HG02870 (cell line): Measurements from ENCODE around the gene ARL11.
"Not testable (repeated sequence)": the region's sequence is repeated elsewhere in the genome, so short reads cannot be mapped to it uniquely, and the experiment has no call there.

Experiments used
- ATAC-seq: cut with Tn5 transposase; IDR thresholded peaks from one replicate; pipeline ENCODE4 v1.9.1; 2021; ENCODE audit warnings: mild to moderate bottlenecking, moderate library complexity; ENCODE audit not compliant: unreplicated experiment

Gene ARL11

DNA sequence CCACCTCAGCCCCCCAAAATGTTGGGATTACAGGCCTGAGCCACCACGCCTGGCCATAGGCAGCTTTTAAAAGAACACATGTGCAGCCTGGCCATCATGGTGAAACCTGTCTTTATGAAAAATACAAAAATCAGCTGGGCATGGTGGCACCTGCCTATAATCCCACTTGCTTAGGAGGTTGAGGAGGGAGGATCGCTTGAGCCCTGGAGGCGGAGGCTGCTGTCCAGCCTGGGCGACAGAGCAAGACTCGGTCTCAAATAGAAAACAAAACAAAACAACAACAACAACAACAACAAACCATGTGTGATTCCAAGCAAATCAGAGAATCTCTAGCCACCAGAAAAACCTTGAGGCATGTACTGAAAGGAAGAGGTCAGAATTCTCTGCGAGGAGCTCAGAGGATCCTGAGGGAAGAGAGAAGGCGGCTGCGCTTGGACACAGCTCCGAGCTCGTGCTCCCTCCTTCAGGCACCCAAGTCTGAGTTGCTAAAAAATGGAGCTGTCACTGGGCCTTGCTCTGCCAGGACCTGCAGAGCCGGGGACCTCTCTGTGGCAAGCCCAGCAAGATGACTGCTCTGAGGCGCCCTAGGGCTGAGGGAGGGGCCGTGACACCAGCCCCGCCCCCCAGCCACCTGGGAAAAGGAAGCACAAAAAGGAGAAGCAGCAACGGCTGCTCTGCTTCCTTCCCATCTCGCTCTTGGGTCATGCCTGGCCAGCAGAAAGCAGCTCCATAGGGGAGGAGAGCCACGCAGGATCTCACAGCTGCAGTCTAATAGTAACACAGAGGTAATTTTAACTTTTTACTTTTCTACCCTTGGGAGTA is at the start of gene ARL11:
Gene ARL11 (plus strand): TSS at position 677 of the 822 bp plus-strand sequence. CDS start 1,941 bp downstream, outside the sequence.
- peak; percentile 81 for ATAC-seq

DNA sequence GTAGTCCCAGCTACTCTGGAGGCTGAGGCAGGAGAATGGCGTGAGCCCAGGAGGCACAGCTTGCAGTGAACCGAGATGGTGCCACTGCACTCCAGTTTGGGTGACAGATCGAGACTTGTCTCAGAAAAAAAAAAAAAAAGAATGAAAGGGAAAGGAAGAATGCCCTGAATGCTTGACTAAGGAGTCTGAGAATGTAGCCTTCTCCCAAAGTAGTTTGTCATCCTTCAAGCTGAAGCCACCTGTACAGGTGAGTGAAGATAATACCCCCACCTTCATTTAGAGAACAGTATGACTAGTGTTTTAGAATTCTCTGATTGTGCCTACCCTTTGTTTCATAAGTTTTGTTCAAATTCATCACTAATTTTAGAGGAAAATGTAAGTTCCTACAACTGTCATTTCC is 48.8 kb upstream of the ARL11 start:
- no peak for ATAC-seq

GRCh38 chr13:49580980-49581680 is 47.2 kb upstream of the ARL11 start:
- no peak for ATAC-seq

- peak; percentile 25 for ATAC-seq
Measured at GRCh38 chr13:49584771-49585182, 43.5 kb upstream of the ARL11 start.

DNA sequence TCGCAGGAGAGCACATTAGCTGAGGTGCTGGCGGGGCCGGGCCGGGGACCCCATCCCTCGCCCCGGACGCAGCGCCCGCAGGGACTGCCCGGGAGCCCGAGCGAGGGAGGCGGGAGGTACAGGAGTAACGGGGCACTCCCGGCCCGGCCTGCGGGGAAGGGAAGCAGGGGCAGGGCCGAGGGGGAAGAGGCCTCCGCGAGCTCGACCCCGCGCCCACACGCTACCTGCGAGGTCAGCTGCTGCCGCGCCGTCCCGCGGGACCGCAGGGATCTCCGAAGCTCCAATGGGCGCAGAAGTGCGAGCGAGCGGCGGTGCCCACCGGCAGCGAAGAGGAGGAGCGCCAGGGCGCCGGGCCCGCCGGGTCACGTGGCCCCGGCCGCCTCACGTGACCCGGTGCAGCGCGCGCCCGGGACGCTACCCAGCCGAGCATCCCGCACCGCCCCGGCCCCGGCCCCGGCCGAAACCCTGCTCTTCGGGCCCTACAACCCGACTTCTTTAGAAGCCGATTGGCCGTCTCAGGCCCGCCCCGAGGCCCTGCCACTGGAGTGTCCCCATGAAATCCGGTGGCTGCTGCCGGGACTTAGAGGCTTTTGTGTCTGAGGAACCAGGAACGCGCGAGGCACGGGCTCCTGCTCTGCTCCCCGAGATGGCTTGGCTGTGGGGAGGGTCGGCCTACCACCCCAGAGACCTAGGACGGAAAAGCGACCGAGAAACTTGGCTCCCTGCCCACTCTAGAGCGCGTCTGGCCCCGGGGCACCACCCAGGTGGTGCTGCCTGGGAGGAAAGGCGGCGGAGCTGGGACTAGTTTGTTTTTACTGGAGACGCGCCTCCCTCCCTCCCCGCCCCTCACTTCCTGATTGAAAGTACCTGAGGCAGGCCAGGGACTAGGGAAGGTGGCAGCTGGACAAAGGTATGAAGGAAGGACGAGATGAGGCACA is 42.8 kb upstream of the ARL11 start, which contains the start of gene RCBTB1:
Gene RCBTB1 (minus strand): TSS at position 339 of the 938 bp plus-strand sequence. CDS start 18,279 bp downstream, outside the sequence.
- ATAC-seq = peak; percentile 81

GRCh38 chr13:49586717-49587116 is 41.6 kb upstream of the ARL11 start:
- no peak for ATAC-seq

- ATAC-seq = no peak
Measured at GRCh38 chr13:49587311-49587847, 40.9 kb upstream of the ARL11 start.

- not testable (repeated sequence) for ATAC-seq
Measured at GRCh38 chr13:49590714-49591113, 37.6 kb upstream of the ARL11 start.

- not testable (repeated sequence) for ATAC-seq
Measured at GRCh38 chr13:49593876-49594275, 34.4 kb upstream of the ARL11 start.

DNA sequence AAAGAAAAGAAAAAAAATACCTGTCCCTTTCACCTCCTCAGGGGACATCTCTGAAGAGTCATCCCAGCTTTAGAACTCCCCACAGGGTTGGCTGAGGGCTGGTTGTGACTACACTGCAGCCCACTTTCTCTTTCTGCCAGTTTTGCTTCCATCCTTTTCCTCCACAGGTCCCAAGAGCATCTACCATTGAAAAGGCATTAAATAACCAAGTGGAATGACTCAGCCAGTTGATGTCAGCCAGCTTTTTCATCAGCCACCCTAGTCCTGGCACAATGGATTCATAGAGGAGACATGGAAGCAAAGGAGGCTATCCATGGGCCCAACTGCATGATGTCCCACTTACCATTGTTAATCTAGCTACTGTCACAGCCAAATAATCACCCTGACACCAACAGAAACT is 33.7 kb upstream of the ARL11 start:
- ATAC-seq = no peak

DNA sequence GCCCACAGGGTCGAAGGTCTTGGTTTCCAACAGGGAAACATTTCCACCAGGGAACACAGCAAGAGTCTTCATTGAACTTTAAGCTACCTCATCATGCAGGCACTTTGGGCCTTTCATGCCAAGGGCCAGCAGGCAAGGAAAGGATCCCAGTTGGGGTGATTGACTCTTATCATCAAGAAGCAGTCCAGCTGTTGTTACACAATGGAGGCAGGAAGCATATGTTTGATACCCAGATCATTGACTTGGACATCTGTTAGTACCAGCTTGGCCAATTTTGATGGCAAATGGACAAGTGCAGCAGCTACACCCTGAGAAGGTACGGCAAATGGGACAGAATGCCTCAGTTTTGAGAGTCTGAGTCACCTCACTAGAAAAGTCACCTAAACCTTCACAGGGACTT is 32.1 kb upstream of the ARL11 start:
- no peak for ATAC-seq

DNA sequence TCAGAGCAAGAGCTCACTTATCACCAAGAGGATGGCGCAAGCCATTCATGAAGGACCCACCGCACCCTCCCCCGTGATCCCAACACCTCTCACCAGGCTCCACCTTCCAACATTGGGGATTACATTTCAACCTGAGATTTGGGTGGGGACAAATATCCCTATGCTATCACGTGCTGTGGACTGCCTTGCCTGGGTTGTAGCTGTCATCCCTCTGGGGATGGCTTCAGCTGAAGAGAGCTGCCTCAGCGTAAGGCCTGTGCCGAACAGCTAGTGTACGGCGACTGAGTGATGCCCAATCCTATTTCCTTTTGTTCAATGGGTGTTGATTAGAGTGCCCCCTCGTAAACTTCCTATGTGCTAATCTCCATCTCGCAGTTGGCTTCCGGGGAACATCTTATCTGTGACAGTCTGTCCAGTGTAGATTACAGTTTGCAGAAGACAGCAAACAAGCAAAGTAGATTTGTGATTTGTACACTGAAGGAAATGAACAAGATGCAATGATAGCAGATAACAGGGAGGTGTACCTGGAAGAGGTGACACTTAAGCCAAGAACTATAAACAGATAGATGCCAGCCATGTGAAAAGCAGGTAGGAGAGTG is 31.2 kb upstream of the ARL11 start:
- no peak for ATAC-seq

GRCh38 chr13:49602005-49602404 is 26.3 kb upstream of the ARL11 start:
- ATAC-seq = no peak

DNA sequence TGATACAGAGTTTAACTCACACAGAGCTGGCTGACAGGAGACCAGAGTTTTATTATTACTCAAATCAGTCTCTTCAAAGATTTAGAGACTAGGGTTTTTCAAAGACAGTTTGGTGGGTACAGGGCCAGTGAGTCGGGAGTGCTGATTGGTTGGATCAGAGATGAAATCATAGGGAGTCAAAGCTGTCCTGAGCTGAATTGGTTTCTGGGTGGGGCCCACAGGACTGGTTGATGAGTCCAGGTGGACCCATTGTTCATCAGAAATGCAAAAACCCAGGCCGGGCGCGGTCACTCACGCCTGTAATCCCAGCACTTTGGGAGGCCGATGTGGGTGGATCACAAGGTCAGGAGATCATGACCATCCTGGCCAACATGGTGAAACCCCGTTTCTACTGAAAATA is 25.7 kb upstream of the ARL11 start:
- not testable (repeated sequence) for ATAC-seq

- ATAC-seq = no peak
Measured at GRCh38 chr13:49604570-49604969, 23.7 kb upstream of the ARL11 start.

GRCh38 chr13:49606747-49607648 is 21.3 kb upstream of the ARL11 start:
- ATAC-seq = peak; percentile 94

GRCh38 chr13:49607761-49608160 is 20.5 kb upstream of the ARL11 start:
- ATAC-seq = no peak

DNA sequence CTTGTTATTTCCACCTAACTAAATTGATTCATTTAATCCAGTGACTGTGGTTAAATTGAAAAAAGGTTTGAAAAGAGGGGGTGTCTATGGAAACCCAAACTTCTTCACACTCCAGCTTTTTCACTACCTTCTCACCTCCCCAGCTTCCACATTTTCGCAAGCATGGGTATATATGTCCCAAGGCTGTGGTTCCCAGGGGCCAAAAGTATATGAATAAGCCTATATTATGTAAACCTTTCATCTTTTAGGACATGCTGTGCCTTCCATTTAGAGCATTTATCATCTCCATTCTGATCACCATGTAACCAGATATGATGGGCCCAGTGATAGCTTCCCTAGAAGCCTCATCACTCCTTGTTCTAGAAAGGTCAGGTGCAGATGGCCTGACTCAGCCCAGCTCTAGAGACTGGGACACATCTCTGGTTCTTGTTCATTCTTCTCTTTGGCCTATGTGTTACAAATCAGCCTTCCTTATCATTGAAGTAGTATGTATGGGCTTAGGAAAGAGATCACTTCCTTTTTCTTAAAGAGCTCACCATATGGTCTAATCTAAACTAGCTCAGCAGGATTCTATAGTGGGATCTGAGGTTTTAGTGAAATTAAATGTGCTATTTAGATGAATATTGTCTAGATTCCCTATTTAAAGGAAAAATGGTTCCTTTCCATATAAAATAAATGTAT is 19.5 kb upstream of the ARL11 start:
- ATAC-seq = no peak

- ATAC-seq = no peak
Measured at GRCh38 chr13:49610176-49610575, 18.1 kb upstream of the ARL11 start.
